Panc1 (cell line): Measurements from ENCODE around the gene PIK3CD.

ENCODE experiments used
- CTCF ChIP-seq: fragments of 450-650 bp; IDR thresholded peaks from 2 replicates; pipeline ENCODE4 v1.5.1; 2017; ENCODE audit warnings: mild to moderate bottlenecking
- POLR2AphosphoS5 ChIP-seq: IDR thresholded peaks from 2 replicates; pipeline ENCODE4 v1.6.1; 2012; ENCODE audit warnings: mild to moderate bottlenecking, low read depth, low read length, moderate library complexity
- REST ChIP-seq, 2 experiments: IDR thresholded peaks; 2 replicates each; pipeline ENCODE4 v1.6.1; 2011 to 2012; ENCODE audit warnings: low read depth in 2 of 2, control low read depth in 1 of 2, low read length in 1 of 2, mild to moderate bottlenecking in 1 of 2, moderate library complexity in 1 of 2; ENCODE audit not compliant: insufficient read depth in 1 of 2
- SIN3A ChIP-seq: IDR thresholded peaks from 2 replicates; pipeline ENCODE4 v1.6.1; 2012; ENCODE audit warnings: low read depth, mild to moderate bottlenecking, low read length, moderate library complexity, borderline replicate concordance; ENCODE audit not compliant: insufficient read depth
- TCF7L2 ChIP-seq: IDR thresholded peaks from 2 replicates; pipeline ENCODE4 v1.6.1; 2011; ENCODE audit warnings: mild to moderate bottlenecking, low read depth, low read length, inconsistent platforms

- TF ChIP-seq CTCF (no peak), REST (IDR thresholded peaks at IDR 0.05; ENCODE audit: insufficient read depth in 1 of 2, low read depth in 2 of 2, low read length in 1 of 2) (no peak), POLR2AphosphoS5 (no peak), SIN3A (no peak), TCF7L2 (no peak)
Observed at GRCh38 chr1:9735800-9736199, 84.3 kb downstream of the PIK3CD start.
